ENCODE results near the gene LAMTOR2.

- no peak for TF ChIP-seq POLR2A (IDR thresholded peaks at IDR 0.05)
- TF ChIP-seq CTCF (IDR thresholded peaks at IDR 0.05): no peak
These were observed 47.8 kb upstream of the LAMTOR2 start for GRCh38 chr1:156006666-156007376.
